ENCODE results near the gene KLK8. TPM values are rescaled to one million over a fixed set of nuclear protein-coding genes. Genes with fewer than 3 reads are reported as not detected.

KLK8 gene
- total RNA-seq, 1 donor from 2014 or later = not detected

GRCh38 chr19:50947123-50947522 lies 54.3 kb downstream of the KLK8 start:
- Mint-ChIP-seq H3K36me3 (ENCODE audit: low read depth) (no peaks in the 10 kb centered on the region), H3K27ac (ENCODE audit: unreplicated experiment) (no peak overlapping the region), H3K9me3 (no peaks in the 10 kb centered on the region), H3K4me1 (no peaks in the 10 kb centered on the region), H3K4me3 (no peak overlapping the region), H3K27me3 (ENCODE audit: low read depth) (peaks cover 46% of the 10 kb centered on the region)
- DNase-seq (ENCODE audit: low read depth, low spot score) = no peak
- TF ChIP-seq CTCF (conservative IDR thresholded peaks at IDR 0.05) = no peak

Other genes starting within 250 kb of the KLK8 start
- gene GPR32, start 231.1 kb downstream of the KLK8 start, total RNA-seq = not detected in 2 replicates
- not detected in 2 replicates for gene ACP4, start 211.2 kb downstream of the KLK8 start, total RNA-seq
- 0.44 TPM in 1 of 2 replicates, not detected in the other for gene KLK1, start 177.8 kb downstream of the KLK8 start, total RNA-seq
- gene KLK15, start 168.0 kb downstream of the KLK8 start, total RNA-seq = not detected in 2 replicates
- not detected in 2 replicates for gene KLK3, start 146.7 kb downstream of the KLK8 start, total RNA-seq
- not detected in 2 replicates for gene KLK2, start 128.2 kb downstream of the KLK8 start, total RNA-seq
- not detected in 2 replicates for gene KLK4, start 90.2 kb downstream of the KLK8 start, total RNA-seq
- not detected in 2 replicates for gene KLK5, start 48.6 kb downstream of the KLK8 start, total RNA-seq
- gene KLK6, start 32.0 kb downstream of the KLK8 start, total RNA-seq = 1.7 and 2.5 TPM in 2 replicates
- gene KLK7, start 17.7 kb downstream of the KLK8 start, total RNA-seq = not detected in 2 replicates
- not detected in 2 replicates for gene KLK10, start 18.1 kb upstream of the KLK8 start, total RNA-seq
- gene KLK11, start 25.0 kb upstream of the KLK8 start, total RNA-seq = not detected in 2 replicates
- gene KLK12, start 33.4 kb upstream of the KLK8 start, total RNA-seq = not detected in 2 replicates
- not detected in 2 replicates for gene KLK13, start 63.5 kb upstream of the KLK8 start, total RNA-seq
- gene KLK14, start 81.3 kb upstream of the KLK8 start, total RNA-seq = 0.26 and 0.75 TPM in 2 replicates
- 8.3 and 8.4 TPM in 2 replicates for gene CTU1, start 106.8 kb upstream of the KLK8 start, total RNA-seq
- gene SIGLEC9, start 123.3 kb upstream of the KLK8 start, total RNA-seq = not detected in 2 replicates
- gene SIGLEC7, start 140.7 kb upstream of the KLK8 start, total RNA-seq = not detected in 2 replicates
- gene CD33, start 223.5 kb upstream of the KLK8 start, total RNA-seq = not detected in 2 replicates
- not detected in 2 replicates for gene SIGLECL1, start 249.5 kb upstream of the KLK8 start, total RNA-seq